ENCODE measurements around the gene ZC3H7B.
"Not testable (repeated sequence)": the region's sequence is repeated elsewhere in the genome, so short reads cannot be mapped to it uniquely, and the experiment has no call there.

The ZC3H7B gene

GRCh38 chr22:41288245-41288946 is 12.9 kb upstream of the ZC3H7B start:
- DNase-seq, result peak; percentile 77

GRCh38 chr22:41289671-41290070 is 11.7 kb upstream of the ZC3H7B start:
- no peak for DNase-seq

GRCh38 chr22:41290262-41291221 is 10.8 kb upstream of the ZC3H7B start:
- DNase-seq, result no peak

- DNase-seq, result not testable (repeated sequence)
These were observed 6.5 kb upstream of the ZC3H7B start for GRCh38 chr22:41294816-41295215.

GRCh38 chr22:41296826-41297667 is 4.3 kb upstream of the ZC3H7B start:
- DNase-seq, result no peak

GRCh38 chr22:41300661-41301060 is 664 bp upstream of the ZC3H7B start:
- no peak for DNase-seq

- DNase-seq, result no peak
These were observed 869 bp downstream of the ZC3H7B start for GRCh38 chr22:41302021-41302767.

GRCh38 chr22:41302811-41303210 is 1.5 kb downstream of the ZC3H7B start:
- no peak for DNase-seq

- DNase-seq, result no peak
These were observed 4.3 kb downstream of the ZC3H7B start for GRCh38 chr22:41305646-41306045.

GRCh38 chr22:41308054-41308453 is 6.7 kb downstream of the ZC3H7B start:
- no peak for DNase-seq

- DNase-seq, result no peak
These were observed 7.2 kb downstream of the ZC3H7B start for GRCh38 chr22:41308544-41308947.

- no peak for DNase-seq
These were observed 9.0 kb downstream of the ZC3H7B start for GRCh38 chr22:41310336-41310735.

- no peak for DNase-seq
These were observed 10.2 kb downstream of the ZC3H7B start for GRCh38 chr22:41311487-41311886.

- DNase-seq, result no peak
These were observed 13.5 kb downstream of the ZC3H7B start for GRCh38 chr22:41314821-41315220.

- DNase-seq, result no peak
These were observed 14.3 kb downstream of the ZC3H7B start for GRCh38 chr22:41315586-41315985.

- no peak for DNase-seq
These were observed 19.3 kb downstream of the ZC3H7B start for GRCh38 chr22:41320416-41321240.

GRCh38 chr22:41324821-41325528 is 23.6 kb downstream of the ZC3H7B start:
- DNase-seq, result no peak

GRCh38 chr22:41327124-41327523 is 25.8 kb downstream of the ZC3H7B start:
- no peak for DNase-seq

GRCh38 chr22:41330169-41330568 is 28.8 kb downstream of the ZC3H7B start:
- DNase-seq, result no peak

GRCh38 chr22:41332217-41332939 is 31.1 kb downstream of the ZC3H7B start:
- DNase-seq, result no peak

Measured in NCI-H2029 (cell line).